Left lung (tissue), 10 donors: ENCODE results near the gene FBXL20. TPM values are rescaled to one million over a fixed set of nuclear protein-coding genes. Genes with fewer than 3 reads are reported as not detected.

Experiments
- ATAC-seq: fragments of 200-7000 bp; cut with Tn5 transposase; one replicate; pipeline ENCODE4 v1.9.1; 2020; ENCODE audit warnings: moderate library complexity
- DNase-seq, 4 donors: peaks; one replicate each; pipeline ENCODE4 v3.0.0-alpha.2; 2013 to 2020
- H3K27ac ChIP-seq, 2 donors: fragments of 200-600 bp; sonication (generic) in 1 of 2; one replicate each; pipeline versions ENCODE4 v1.5.0 to v1.8.0; 2020 to 2021
- H3K27me3 ChIP-seq, 2 donors: fragments of 200-600 bp; sonication (generic) in 1 of 2; one replicate each; pipeline versions ENCODE4 v1.5.0 to v1.8.0; 2020 to 2021
- H3K36me3 ChIP-seq, 2 donors: fragments of 200-600 bp; sonication (generic) in 1 of 2; one replicate each; pipeline versions ENCODE4 v1.5.0 to v1.8.0; 2020 to 2021
- H3K4me1 ChIP-seq, 2 donors: fragments of 200-600 bp; one replicate each; pipeline ENCODE4 v1.8.0; 2021
- H3K4me3 ChIP-seq, 2 donors: fragments of 200-600 bp; sonication (generic) in 1 of 2; one replicate each; pipeline versions ENCODE4 v1.5.0 to v1.8.0; 2020 to 2021; ENCODE audit warnings: mild to moderate bottlenecking in 1 of 2
- H3K9me3 ChIP-seq, 2 donors: fragments of 200-600 bp; sonication (generic) in 1 of 2; one replicate each; pipeline versions ENCODE4 v1.5.0 to v1.8.0; 2020 to 2021
- intact Hi-C, 2 donors: fragments of 100-400 bp; cut with DNase I; formaldehyde crosslinking; loops; one replicate each; pipeline versions ENCODE4 v1.11.2 to v1.14.2; 2022
- polyA plus RNA-seq, 6 donors: library from polyadenylated mRNA; unstranded; fragments of 120-200 nt; gene quantifications; one replicate each; pipeline ENCODE4 v1.2.1, GENCODE V29; 2013; ENCODE audit not compliant: insufficient read length in 6 of 6
- total RNA-seq, 2 donors: library from RNA; stranded (reverse); fragmentation: NEBNext Ultra II Directional; extraction: Animal tissue kit (Norgen Biotek cat#: 25700); gene quantifications; one replicate each; pipeline ENCODE4 v1.2.1, GENCODE V29; 2021
- TF ChIP-seq, protein P1 (sequence below), 2 donors: fragments of 200-600 bp; sonication (generic) in 1 of 2; IDR thresholded peaks; one replicate each; pipeline versions ENCODE4 v1.5.0 to v1.8.0; 2021; ENCODE audit warnings: antibody characterized with exemption in 2 of 2
- donor health status: DM: no; HTN: yes; CAD: no.
- donor health status: DM: no; HTN: no; CAD: no.

The FBXL20 gene
- total and polyA plus RNA-seq, 8 donors = 14.1 to 27.3 (median 18.7) TPM

DNA sequence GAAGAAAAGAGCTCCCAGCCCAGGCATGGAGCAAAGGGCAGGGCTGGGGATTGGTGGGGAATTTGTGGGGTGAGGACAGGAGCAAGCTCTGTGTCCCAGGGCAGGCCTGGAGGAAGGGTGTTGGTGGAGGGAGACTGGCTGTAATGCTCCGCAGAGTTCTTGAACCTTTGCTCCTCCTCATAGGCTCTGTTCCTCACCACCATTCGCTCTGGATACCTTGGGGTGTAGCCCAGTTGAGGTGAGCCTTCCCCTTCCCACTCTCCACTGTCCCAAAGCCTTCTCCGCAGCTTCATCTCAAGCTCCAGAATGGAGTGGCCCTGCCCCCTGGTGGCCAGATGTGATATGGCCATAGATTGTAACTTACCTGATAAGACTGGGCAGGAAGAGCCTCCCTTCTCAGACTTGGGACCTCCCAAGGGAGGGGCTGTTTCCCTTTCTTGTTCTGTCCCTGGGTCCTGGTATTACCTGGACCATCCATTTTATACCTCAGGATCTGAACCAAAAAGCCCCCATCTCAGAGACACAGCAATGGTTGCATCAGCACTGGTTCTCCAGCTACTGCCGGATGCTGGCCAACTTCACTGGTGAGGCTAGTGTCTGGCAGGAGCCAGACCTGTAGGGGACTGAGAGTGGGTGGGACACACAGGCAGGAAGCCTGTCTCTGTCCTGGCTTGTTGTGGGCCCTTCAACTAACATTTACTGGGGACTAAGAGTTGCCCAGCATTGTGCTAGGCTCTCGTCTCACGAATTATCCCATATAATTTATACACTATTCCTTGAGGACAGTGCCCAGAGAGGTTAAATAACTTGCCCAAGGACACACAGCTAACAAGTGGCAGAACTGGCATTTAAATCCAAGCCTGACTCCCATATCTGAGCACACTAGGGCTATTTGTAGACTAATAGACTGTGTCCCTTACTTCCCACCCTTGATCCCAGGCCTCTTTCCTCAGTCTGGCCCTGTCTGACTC is 156.5 kb downstream of the FBXL20 start:
- peaks cover 2 to 10% of the 10 kb centered on the region in 2 donors for H3K4me1 ChIP-seq
- H3K27ac ChIP-seq = no peak overlapping the region
- TF ChIP-seq, protein P1, sequence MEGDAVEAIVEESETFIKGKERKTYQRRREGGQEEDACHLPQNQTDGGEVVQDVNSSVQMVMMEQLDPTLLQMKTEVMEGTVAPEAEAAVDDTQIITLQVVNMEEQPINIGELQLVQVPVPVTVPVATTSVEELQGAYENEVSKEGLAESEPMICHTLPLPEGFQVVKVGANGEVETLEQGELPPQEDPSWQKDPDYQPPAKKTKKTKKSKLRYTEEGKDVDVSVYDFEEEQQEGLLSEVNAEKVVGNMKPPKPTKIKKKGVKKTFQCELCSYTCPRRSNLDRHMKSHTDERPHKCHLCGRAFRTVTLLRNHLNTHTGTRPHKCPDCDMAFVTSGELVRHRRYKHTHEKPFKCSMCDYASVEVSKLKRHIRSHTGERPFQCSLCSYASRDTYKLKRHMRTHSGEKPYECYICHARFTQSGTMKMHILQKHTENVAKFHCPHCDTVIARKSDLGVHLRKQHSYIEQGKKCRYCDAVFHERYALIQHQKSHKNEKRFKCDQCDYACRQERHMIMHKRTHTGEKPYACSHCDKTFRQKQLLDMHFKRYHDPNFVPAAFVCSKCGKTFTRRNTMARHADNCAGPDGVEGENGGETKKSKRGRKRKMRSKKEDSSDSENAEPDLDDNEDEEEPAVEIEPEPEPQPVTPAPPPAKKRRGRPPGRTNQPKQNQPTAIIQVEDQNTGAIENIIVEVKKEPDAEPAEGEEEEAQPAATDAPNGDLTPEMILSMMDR (IDR thresholded peaks at IDR 0.05) = peak; percentile 93 to 95
- intact Hi-C loops = loop anchor here in 1 of 2 donors (5.0 kb wide), 1 partner anchor 263 kb away; no protein-coding TSS in a partner anchor
- H3K4me3 ChIP-seq = no peak overlapping the region
- no peaks in the 10 kb centered on the region for H3K9me3 ChIP-seq
- H3K27me3 ChIP-seq = peaks cover 0 to 40% of the 10 kb centered on the region in 2 donors
- DNase-seq (peak; percentile 74 to 91 (median 84)), ATAC-seq (peak; percentile 96)
- no peaks in the 10 kb centered on the region for H3K36me3 ChIP-seq

DNA sequence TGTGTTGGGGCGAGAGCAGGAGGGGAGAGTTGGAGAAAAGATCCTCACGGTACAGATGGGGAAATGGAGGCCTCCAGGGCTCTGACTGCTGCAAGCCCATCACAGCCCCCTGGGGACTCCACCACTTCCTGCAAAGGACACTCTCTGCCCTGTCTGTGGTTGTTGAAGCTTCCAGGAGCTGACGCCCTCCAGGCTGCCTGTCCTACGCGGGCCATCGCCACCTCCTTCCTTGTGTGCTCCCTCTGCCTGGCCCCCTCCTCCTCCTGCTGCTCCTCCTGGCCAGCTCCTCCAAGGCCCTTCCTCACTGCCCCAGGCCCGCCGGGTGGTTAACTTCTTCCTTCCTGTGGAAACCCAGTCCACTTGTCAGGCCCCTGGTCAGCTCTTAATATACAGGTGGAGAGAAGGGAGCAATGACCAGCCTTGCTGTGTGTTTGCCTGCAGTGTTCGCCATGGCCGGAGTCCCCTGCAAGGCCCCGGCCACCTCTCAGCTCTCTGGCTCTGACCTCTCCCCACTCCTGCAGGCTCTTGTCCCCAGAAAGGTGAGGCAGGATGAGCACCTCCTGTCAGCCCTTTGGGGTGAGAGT is 157.3 kb downstream of the FBXL20 start:
- ATAC-seq (no peak), DNase-seq (no peak)
- H3K4me1 ChIP-seq = peaks cover 2 to 10% of the 10 kb centered on the region in 2 donors
- peaks cover 0 to 47% of the 10 kb centered on the region in 2 donors for H3K27me3 ChIP-seq
- H3K4me3 ChIP-seq = no peak overlapping the region
- H3K9me3 ChIP-seq = no peaks in the 10 kb centered on the region
- TF ChIP-seq, protein P1 (IDR thresholded peaks at IDR 0.05) = no peak
- no peak overlapping the region for H3K27ac ChIP-seq
- no peaks in the 10 kb centered on the region for H3K36me3 ChIP-seq
- intact Hi-C loops = loop anchor here in 1 of 2 donors (5.0 kb wide), 1 partner anchor 262 kb away; no protein-coding TSS in a partner anchor

DNA sequence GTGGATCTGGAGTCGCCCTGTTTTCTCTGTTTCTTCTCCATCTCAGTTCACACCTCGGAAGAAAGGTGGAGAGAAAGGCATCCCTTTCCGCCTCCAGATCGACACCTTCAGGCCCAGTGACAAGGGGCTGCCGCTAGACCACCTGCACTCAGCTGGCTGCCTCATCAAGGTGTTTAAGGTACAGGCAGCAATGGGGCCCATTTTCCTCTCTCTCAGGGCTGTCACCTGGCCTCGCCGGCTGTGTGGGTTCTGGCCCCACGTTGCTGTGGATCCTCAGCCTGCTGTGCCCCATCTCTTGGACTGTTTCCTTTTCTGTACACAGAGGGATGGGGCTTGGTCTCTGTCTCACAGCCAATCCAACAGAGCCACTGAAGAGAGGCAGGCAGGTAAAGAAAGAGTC is 158.3 kb downstream of the FBXL20 start:
- intact Hi-C loops = loop anchor here in 1 of 2 donors (5.0 kb wide), 1 partner anchor 261 kb away; no protein-coding TSS in a partner anchor
- Histone ChIP-seq H3K36me3 (no peaks in the 10 kb centered on the region), H3K27me3 (peaks cover 0 to 57% of the 10 kb centered on the region in 2 donors), H3K4me1 (peaks cover 2 to 17% of the 10 kb centered on the region in 2 donors), H3K27ac (no peak overlapping the region), H3K4me3 (no peak overlapping the region), H3K9me3 (no peaks in the 10 kb centered on the region)
- ATAC-seq = no peak
- TF ChIP-seq, protein P1 (IDR thresholded peaks at IDR 0.05) = no peak
- no peak for DNase-seq

DNA sequence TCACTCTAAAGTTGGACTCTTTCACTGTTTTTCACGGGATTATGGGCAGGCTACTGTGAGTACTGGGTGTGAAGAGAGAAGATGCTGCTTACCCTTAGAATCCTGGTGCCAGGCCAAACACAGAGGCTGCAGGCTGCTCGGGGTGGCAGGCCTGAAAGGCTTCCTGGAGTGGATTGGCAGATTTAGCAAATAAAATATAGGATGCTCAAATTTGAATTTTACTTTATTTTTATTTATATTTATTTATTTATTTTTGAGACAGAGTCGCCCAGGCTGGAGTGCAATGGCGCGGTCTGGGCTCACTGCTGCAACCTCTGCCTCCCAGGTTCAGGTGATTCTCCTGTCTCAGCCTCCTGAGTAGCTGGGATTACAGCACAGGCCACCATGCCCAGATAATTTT is 160.8 kb downstream of the FBXL20 start:
- ATAC-seq (no peak), DNase-seq (no peak)
- intact Hi-C loops = loop anchor here in 1 of 2 donors (5.0 kb wide), 1 partner anchor 258 kb away; no protein-coding TSS in a partner anchor
- Histone ChIP-seq H3K36me3 (no peaks in the 10 kb centered on the region), H3K4me3 (no peak overlapping the region), H3K4me1 (peaks cover 2 to 17% of the 10 kb centered on the region in 2 donors), H3K27ac (no peak overlapping the region), H3K27me3 (peaks cover 0 to 61% of the 10 kb centered on the region in 2 donors), H3K9me3 (no peaks in the 10 kb centered on the region)
- TF ChIP-seq, protein P1 (IDR thresholded peaks at IDR 0.05) = no peak
